Uterus (tissue), 2 donors: ENCODE results near the gene PUM1.

Experiments used
- POLR2A ChIP-seq, 2 donors: fragments of 450-650 bp; IDR thresholded peaks; one replicate each; pipeline ENCODE4 v1.6.1; 2016; ENCODE audit warnings: antibody characterized with exemption in 2 of 2, mild to moderate bottlenecking in 1 of 2, moderate library complexity in 1 of 2
- TF ChIP-seq, protein P1 (sequence below), 4 experiments: fragments of 200-600 bp in 2 of 4; fragments of 450-650 bp in 2 of 4; sonication (generic) in 2 of 4; IDR thresholded peaks; one replicate each; pipeline ENCODE4 v1.5.1; 2016 to 2019; ENCODE audit warnings: antibody characterized with exemption in 4 of 4, mild to moderate bottlenecking in 2 of 4, moderate library complexity in 1 of 4

DNA sequence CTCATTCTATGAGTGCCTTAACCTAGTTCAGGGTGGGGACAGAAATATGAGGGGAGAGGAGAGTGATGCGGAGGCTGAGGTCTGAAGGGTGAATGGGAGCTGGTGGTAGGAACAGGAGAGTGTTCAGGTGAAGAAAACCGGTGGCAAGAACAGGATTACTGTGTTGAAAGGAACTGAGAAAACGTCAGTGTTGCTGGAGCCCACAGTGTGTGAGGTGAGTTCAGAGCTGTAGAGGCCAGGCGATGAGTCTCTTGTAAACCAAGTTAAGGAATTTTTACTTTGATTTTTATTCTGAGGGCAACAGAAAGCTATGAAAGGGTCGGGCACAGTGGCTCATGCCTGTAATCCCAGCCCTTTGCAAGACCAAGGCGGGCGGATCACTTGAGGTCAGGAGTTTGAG lies 45.3 kb upstream of the PUM1 start:
- TF ChIP-seq, protein P1, sequence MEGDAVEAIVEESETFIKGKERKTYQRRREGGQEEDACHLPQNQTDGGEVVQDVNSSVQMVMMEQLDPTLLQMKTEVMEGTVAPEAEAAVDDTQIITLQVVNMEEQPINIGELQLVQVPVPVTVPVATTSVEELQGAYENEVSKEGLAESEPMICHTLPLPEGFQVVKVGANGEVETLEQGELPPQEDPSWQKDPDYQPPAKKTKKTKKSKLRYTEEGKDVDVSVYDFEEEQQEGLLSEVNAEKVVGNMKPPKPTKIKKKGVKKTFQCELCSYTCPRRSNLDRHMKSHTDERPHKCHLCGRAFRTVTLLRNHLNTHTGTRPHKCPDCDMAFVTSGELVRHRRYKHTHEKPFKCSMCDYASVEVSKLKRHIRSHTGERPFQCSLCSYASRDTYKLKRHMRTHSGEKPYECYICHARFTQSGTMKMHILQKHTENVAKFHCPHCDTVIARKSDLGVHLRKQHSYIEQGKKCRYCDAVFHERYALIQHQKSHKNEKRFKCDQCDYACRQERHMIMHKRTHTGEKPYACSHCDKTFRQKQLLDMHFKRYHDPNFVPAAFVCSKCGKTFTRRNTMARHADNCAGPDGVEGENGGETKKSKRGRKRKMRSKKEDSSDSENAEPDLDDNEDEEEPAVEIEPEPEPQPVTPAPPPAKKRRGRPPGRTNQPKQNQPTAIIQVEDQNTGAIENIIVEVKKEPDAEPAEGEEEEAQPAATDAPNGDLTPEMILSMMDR (IDR thresholded peaks at IDR 0.05), result no peak
- no peak for TF ChIP-seq POLR2A (IDR thresholded peaks at IDR 0.05)
